GM18502 (cell line): ENCODE results near the gene PRRG4.
"Not testable (repeated sequence)": the region's sequence is repeated elsewhere in the genome, so short reads cannot be mapped to it uniquely, and the experiment has no call there.

Experiments
- ATAC-seq: cut with Tn5 transposase; IDR thresholded peaks from one replicate; pipeline ENCODE4 v1.9.1; 2021; ENCODE audit warnings: mild to moderate bottlenecking; ENCODE audit not compliant: unreplicated experiment, poor library complexity

The PRRG4 gene

GRCh38 chr11:32883421-32883820 is 53.7 kb downstream of the PRRG4 start:
- no peak for ATAC-seq

- no peak for ATAC-seq
Observed at GRCh38 chr11:32884023-32884422, 54.3 kb downstream of the PRRG4 start.

- no peak for ATAC-seq
Observed at GRCh38 chr11:32884770-32885384, 55.1 kb downstream of the PRRG4 start.

- no peak for ATAC-seq
Observed at GRCh38 chr11:32885556-32885955, 55.8 kb downstream of the PRRG4 start.

- ATAC-seq: no peak
Observed at GRCh38 chr11:32886180-32886579, 56.5 kb downstream of the PRRG4 start.

GRCh38 chr11:32887707-32888383 is 58.1 kb downstream of the PRRG4 start:
- ATAC-seq: not testable (repeated sequence)

GRCh38 chr11:32888384-32888710 is 58.6 kb downstream of the PRRG4 start:
- ATAC-seq: not testable (repeated sequence)

GRCh38 chr11:32888805-32889204 is 59.1 kb downstream of the PRRG4 start:
- ATAC-seq: no peak

- ATAC-seq: no peak
Observed at GRCh38 chr11:32890843-32891656, 61.3 kb downstream of the PRRG4 start.

- ATAC-seq: no peak
Observed at GRCh38 chr11:32891657-32892354, 62.1 kb downstream of the PRRG4 start.

GRCh38 chr11:32892355-32893092 is 62.8 kb downstream of the PRRG4 start, which contains the start of gene QSER1:
TSS of gene QSER1 (plus strand) at chr11:32892811. CDS start at chr11:32893126, 315 bp downstream.
- peak; percentile 70 for ATAC-seq

- ATAC-seq: no peak
Observed at GRCh38 chr11:32893093-32893342, 63.3 kb downstream of the PRRG4 start.

- ATAC-seq: peak; percentile 36
Observed at GRCh38 chr11:32893343-32894148, 63.8 kb downstream of the PRRG4 start.

GRCh38 chr11:32894149-32894827 is 64.6 kb downstream of the PRRG4 start:
- peak; percentile 21 for ATAC-seq

- ATAC-seq: no peak
Observed at GRCh38 chr11:32894921-32895320, 65.2 kb downstream of the PRRG4 start.

- no peak for ATAC-seq
Observed at GRCh38 chr11:32895471-32895870, 65.7 kb downstream of the PRRG4 start.

GRCh38 chr11:32897103-32897502 is 67.4 kb downstream of the PRRG4 start:
- no peak for ATAC-seq

GRCh38 chr11:32899438-32899837 is 69.7 kb downstream of the PRRG4 start:
- peak; percentile 68 for ATAC-seq

- ATAC-seq: no peak
Observed at GRCh38 chr11:32902089-32902665, 72.5 kb downstream of the PRRG4 start.
